ENCODE measurements around the gene ARHGAP23. TPM values are rescaled to one million over a fixed set of nuclear protein-coding genes. Genes with fewer than 3 reads are reported as not detected.
A peak's percentile ranks its signal among the peaks of the same experiment; 100 is the strongest.

Gene ARHGAP23
- total and polyA plus RNA-seq, 10 of the 15 experiments (the other 5 are each of a cell fraction or from before 2014, with no cell fraction given) = 0.23 to 5.8 (median 2.1) TPM

GRCh38 chr17:38559051-38559879 lies 131.0 kb downstream of the ARHGAP23 start (continued):
- TF ChIP-seq ATF2 (IDR thresholded peaks at IDR 0.05; ENCODE audit: low read length) (no peak), NKRF (conservative IDR thresholded peaks at IDR 0.05) (no peak), IKZF2 (IDR thresholded peaks at IDR 0.05) (peak in 1 of 2 experiments; percentile 37; a peak in 1 of 4 replicates), ZNF384 (IDR thresholded peaks at IDR 0.05; ENCODE audit: borderline replicate concordance, low read depth, low read length) (no peak), ATF3 (IDR thresholded peaks at IDR 0.05; ENCODE audit: borderline replicate concordance, extremely low read depth, low read depth, low read length) (no peak), MAX (IDR thresholded peaks at IDR 0.05; ENCODE audit: low read depth, low read length) (no peak), RB1 (IDR thresholded peaks at IDR 0.05; ENCODE audit: borderline replicate concordance) (no peak), RAD51 (IDR thresholded peaks at IDR 0.05) (no peak), ZBTB11 (CRISPR knock-in tag; IDR thresholded peaks at IDR 0.05) (no peak), SMAD1 (IDR thresholded peaks at IDR 0.05; ENCODE audit: low read depth, partially characterized antibody) (no peak), JUNB (IDR thresholded peaks at IDR 0.05) (no peak), ZNF622 (IDR thresholded peaks at IDR 0.05) (no peak), BCLAF1 (IDR thresholded peaks at IDR 0.05) (no peak), NRF1 (conservative IDR thresholded peaks at IDR 0.05; ENCODE audit: low read depth, low read length) (peak; percentile 70), RELA (IDR thresholded peaks at IDR 0.05; ENCODE audit: borderline replicate concordance, partially characterized antibody) (no peak), FOS (IDR thresholded peaks at IDR 0.05; ENCODE audit: borderline replicate concordance, extremely low read depth, insufficient read length) (no peak), SPI1 (IDR thresholded peaks at IDR 0.05; ENCODE audit: borderline replicate concordance, insufficient read depth, low read depth, low read length) (peak; percentile 43; the same call in 1 of the 2 replicates), EP300 (IDR thresholded peaks at IDR 0.05; ENCODE audit: borderline replicate concordance in 1 of 2, control insufficient read depth in 1 of 2, low read depth in 2 of 2, low read length in 2 of 2) (no peak)
